Ureter (tissue), 1 donor: Measurements from ENCODE around the gene KRT16. TPM values are rescaled to one million over a fixed set of nuclear protein-coding genes. Genes with fewer than 3 reads are reported as not detected.
A peak's percentile ranks its signal among the peaks of the same experiment; 100 is the strongest.

Source experiments
- DNase-seq: peaks from one replicate; pipeline ENCODE4 v3.0.0-alpha.2; 2020; ENCODE audit warnings: low spot score
- total RNA-seq: library from RNA; stranded (reverse); gene quantifications from one replicate; pipeline ENCODE4 v1.2.4, GENCODE V29; 2023
- donor health status: DM: yes; HTN: yes; CAD: no.

Gene KRT16
- total RNA-seq = 0.73 TPM

- peak; percentile 68 for DNase-seq
Observed at GRCh38 chr17:41612376-41613160, at the start of gene KRT16. Gene KRT16 (minus strand): TSS chr17:41612767. CDS start chr17:41612688, 79 bp downstream.

- DNase-seq = no peak
Observed at GRCh38 chr17:41660221-41660711, 47.7 kb upstream of the KRT16 start.

- no peak for DNase-seq
Observed at GRCh38 chr17:41659427-41660212, 47.1 kb upstream of the KRT16 start.

GRCh38 chr17:41658846-41659245 lies 46.3 kb upstream of the KRT16 start:
- no peak for DNase-seq

- DNase-seq = no peak
Observed at GRCh38 chr17:41657936-41658335, 45.4 kb upstream of the KRT16 start.

- DNase-seq = no peak
Observed at GRCh38 chr17:41657176-41657754, 44.7 kb upstream of the KRT16 start.

GRCh38 chr17:41656249-41657023 lies 43.9 kb upstream of the KRT16 start:
- no peak for DNase-seq

- DNase-seq = peak; percentile 94
Observed at GRCh38 chr17:41655611-41656111, 43.1 kb upstream of the KRT16 start.

GRCh38 chr17:41654678-41655607 lies 42.4 kb upstream of the KRT16 start:
- no peak for DNase-seq

GRCh38 chr17:41653892-41654677 lies 41.5 kb upstream of the KRT16 start:
- DNase-seq = peak; percentile 88

- DNase-seq = no peak
Observed at GRCh38 chr17:41653421-41653820, 40.9 kb upstream of the KRT16 start.

GRCh38 chr17:41652461-41652970 lies 39.9 kb upstream of the KRT16 start:
- no peak for DNase-seq

- DNase-seq = peak; percentile 90
Observed at GRCh38 chr17:41651625-41652460, 39.3 kb upstream of the KRT16 start.

- DNase-seq = no peak
Observed at GRCh38 chr17:41650794-41651624, 38.4 kb upstream of the KRT16 start.

GRCh38 chr17:41649923-41650519 lies 37.5 kb upstream of the KRT16 start:
- no peak for DNase-seq

GRCh38 chr17:41648411-41649195 lies 36.0 kb upstream of the KRT16 start:
- peak; percentile 92 for DNase-seq
